Upper lobe of left lung (tissue), 6 donors: ENCODE data around the gene RRM1. TPM values are rescaled to one million over a fixed set of nuclear protein-coding genes. Genes with fewer than 3 reads are reported as not detected.
"Not testable (repeated sequence)": the region's sequence is repeated elsewhere in the genome, so short reads cannot be mapped to it uniquely, and the experiment has no call there.

Experiments used
- ATAC-seq, 2 donors: fragments of 200-7000 bp; cut with Tn5 transposase; one replicate each; pipeline ENCODE4 v1.9.1; 2022; ENCODE audit warnings: mild to moderate bottlenecking in 2 of 2, moderate library complexity in 2 of 2; ENCODE audit not compliant: low FRiP score in 2 of 2
- DNase-seq, 2 donors: peaks; one replicate each; pipeline ENCODE4 v3.0.0-alpha.2; 2019 to 2020
- H3K27ac ChIP-seq, 4 donors: fragments of 200-600 bp; sonication (generic); one replicate each; pipeline ENCODE4 v1.5.1; 2016 to 2019
- H3K27me3 ChIP-seq, 4 donors: fragments of 200-600 bp; sonication (generic); one replicate each; pipeline ENCODE4 v1.5.1; 2017 to 2019
- H3K36me3 ChIP-seq, 4 donors: fragments of 200-600 bp; sonication (generic); one replicate each; pipeline ENCODE4 v1.5.1; 2016 to 2019
- H3K4me1 ChIP-seq, 4 donors: fragments of 200-600 bp; sonication (generic); one replicate each; pipeline ENCODE4 v1.5.1; 2018 to 2019
- H3K4me3 ChIP-seq, 4 donors: fragments of 200-600 bp; sonication (generic); one replicate each; pipeline ENCODE4 v1.5.1; 2017 to 2019; ENCODE audit warnings: mild to moderate bottlenecking in 2 of 4, moderate library complexity in 1 of 4
- H3K9me3 ChIP-seq, 4 donors: fragments of 200-600 bp; sonication (generic); one replicate each; pipeline ENCODE4 v1.5.1; 2018 to 2019
- CTCF ChIP-seq, 6 experiments: fragments of 450-650 bp in 4 of 6; fragments of 200-600 bp in 2 of 6; sonication (generic) in 2 of 6; IDR thresholded peaks; one replicate each; pipeline ENCODE4 v1.5.1; 2016 to 2019; ENCODE audit warnings: antibody characterized with exemption in 6 of 6
- EP300 ChIP-seq, 4 donors: sonication (generic); formaldehyde crosslinking; IDR thresholded peaks; one replicate each; pipeline ENCODE4 v1.5.1; 2017; ENCODE audit warnings: antibody characterized with exemption in 4 of 4, control low read depth in 2 of 4
- POLR2A ChIP-seq, 4 donors: fragments of 450-650 bp; IDR thresholded peaks; one replicate each; pipeline ENCODE4 v1.5.1; 2016 to 2017; ENCODE audit warnings: antibody characterized with exemption in 4 of 4, mild to moderate bottlenecking in 2 of 4
- POLR2AphosphoS5 ChIP-seq, 2 donors: sonication (generic); formaldehyde crosslinking; IDR thresholded peaks; one replicate each; pipeline ENCODE4 v1.5.1; 2017; ENCODE audit warnings: antibody characterized with exemption in 2 of 2
- WGBS, 2 donors: methylation state at CpG; one replicate each; pipeline ENCODE4 v1.1.5; 2017 to 2018; 5-methylcytosine and 5-hydroxymethylcytosine counted together
- total RNA-seq, 6 donors: library from RNA; depleted of rRNA in 4 of 6; stranded (reverse); fragments of >200 nt in 4 of 6; gene quantifications; one replicate each; pipeline versions ENCODE4 v1.1.0 to v1.2.1, GENCODE V29; 2016 to 2021
- donor health status: DM: no; HTN: no; CAD: no; lungs with moderate emphysema.
- donor health status: DM: no; HTN: yes; CAD: no; lungs with severe emphysema.

The RRM1 gene
- total RNA-seq, 6 donors from 2014 or later: 9.8 to 30.5 (median 25.4) TPM

- H3K36me3 ChIP-seq: peaks cover 6 to 55% (median 12%) of the 10 kb centered on the region in 4 donors
- 100% methylated on average over 2 of the region's 2 CpGs for WGBS, 2 donors
- no peak for ATAC-seq
These were observed 45.6 kb downstream of the RRM1 start for GRCh38 chr11:4140067-4140636.

GRCh38 chr11:4146070-4146771 lies 51.6 kb downstream of the RRM1 start:
- Histone ChIP-seq H3K27ac (no peak overlapping the region), H3K36me3 (peaks cover 0 to 11% (median 2%) of the 10 kb centered on the region in 4 donors), H3K9me3 (no peaks in the 10 kb centered on the region), H3K4me1 (no peaks in the 10 kb centered on the region), H3K4me3 (no peak overlapping the region), H3K27me3 (no peaks in the 10 kb centered on the region)
- DNase-seq (no peak), ATAC-seq (no peak)
- TF ChIP-seq POLR2A (IDR thresholded peaks at IDR 0.05) (no peak), EP300 (IDR thresholded peaks at IDR 0.05) (no peak), POLR2AphosphoS5 (IDR thresholded peaks at IDR 0.05) (no peak), CTCF (IDR thresholded peaks at IDR 0.05) (no peak)
- WGBS, 2 donors: 68 to 71% methylated on average over 7 of the region's 7 CpGs

More at GRCh38 chr11:4140067-4140636, 45.6 kb downstream of the RRM1 start:
- no peak overlapping the region for H3K27ac ChIP-seq
- H3K4me1 ChIP-seq: peaks cover 0 to under 1% (median 0%) of the 10 kb centered on the region in 4 donors
- H3K4me3 ChIP-seq: no peak overlapping the region
- no peak for DNase-seq
- no peak for TF ChIP-seq EP300 (IDR thresholded peaks at IDR 0.05)
- TF ChIP-seq POLR2A (IDR thresholded peaks at IDR 0.05): no peak
- TF ChIP-seq CTCF (IDR thresholded peaks at IDR 0.05): no peak
- peaks cover 0 to 4% (median 0%) of the 10 kb centered on the region in 4 donors for H3K9me3 ChIP-seq
- no peaks in the 10 kb centered on the region for H3K27me3 ChIP-seq

- Histone ChIP-seq H3K27ac (no peak overlapping the region), H3K9me3 (no peaks in the 10 kb centered on the region), H3K4me3 (no peak overlapping the region), H3K27me3 (no peaks in the 10 kb centered on the region), H3K4me1 (no peaks in the 10 kb centered on the region), H3K36me3 (peaks cover 0 to 6% (median under 1%) of the 10 kb centered on the region in 4 donors)
- WGBS, 2 donors: 90 to 92% methylated on average over 7 of the region's 7 CpGs
- TF ChIP-seq EP300 (IDR thresholded peaks at IDR 0.05) (no peak), POLR2AphosphoS5 (IDR thresholded peaks at IDR 0.05) (no peak), CTCF (IDR thresholded peaks at IDR 0.05) (no peak), POLR2A (IDR thresholded peaks at IDR 0.05) (no peak)
- no peak for ATAC-seq
- no peak for DNase-seq
These were observed 52.1 kb downstream of the RRM1 start for GRCh38 chr11:4146772-4147098.

GRCh38 chr11:4154503-4154902 lies 59.9 kb downstream of the RRM1 start:
- DNase-seq (no peak), ATAC-seq (no peak)
- H3K9me3 ChIP-seq: no peaks in the 10 kb centered on the region
- no peak overlapping the region for H3K27ac ChIP-seq
- H3K36me3 ChIP-seq: no peaks in the 10 kb centered on the region
- H3K27me3 ChIP-seq: no peaks in the 10 kb centered on the region
- TF ChIP-seq POLR2A (IDR thresholded peaks at IDR 0.05) (no peak), CTCF (IDR thresholded peaks at IDR 0.05) (no peak), EP300 (IDR thresholded peaks at IDR 0.05) (no peak), POLR2AphosphoS5 (IDR thresholded peaks at IDR 0.05) (no peak)
- H3K4me3 ChIP-seq: no peak overlapping the region
- no peaks in the 10 kb centered on the region for H3K4me1 ChIP-seq

GRCh38 chr11:4156571-4156970 lies 62.0 kb downstream of the RRM1 start:
- no peaks in the 10 kb centered on the region for H3K4me1 ChIP-seq
- DNase-seq: no peak
- ATAC-seq: no peak
- H3K9me3 ChIP-seq: no peaks in the 10 kb centered on the region
- no peaks in the 10 kb centered on the region for H3K27me3 ChIP-seq
- H3K27ac ChIP-seq: no peak overlapping the region
- no peak overlapping the region for H3K4me3 ChIP-seq
- no peaks in the 10 kb centered on the region for H3K36me3 ChIP-seq
- TF ChIP-seq POLR2AphosphoS5 (IDR thresholded peaks at IDR 0.05) (no peak), EP300 (IDR thresholded peaks at IDR 0.05) (no peak), POLR2A (IDR thresholded peaks at IDR 0.05) (no peak), CTCF (IDR thresholded peaks at IDR 0.05) (no peak)

- not testable (repeated sequence) for H3K27me3 ChIP-seq, H3K9me3 ChIP-seq, H3K4me3 ChIP-seq, H3K36me3 ChIP-seq, DNase-seq, ATAC-seq, H3K27ac ChIP-seq, H3K4me1 ChIP-seq
- 0 to 80% methylated on average over 1 of the region's 1 CpG for WGBS, 2 donors
These were observed 64.2 kb downstream of the RRM1 start for GRCh38 chr11:4158818-4159217.
